ENCODE data around the gene WFIKKN1. TPM values are rescaled to one million over a fixed set of nuclear protein-coding genes. Genes with fewer than 3 reads are reported as not detected.

The WFIKKN1 gene
- total and polyA plus RNA-seq, 2 of the 13 experiments (the other 11 are each of a cell fraction or from before 2014, with no cell fraction given) = 1.7 to 4.9 TPM

DNA sequence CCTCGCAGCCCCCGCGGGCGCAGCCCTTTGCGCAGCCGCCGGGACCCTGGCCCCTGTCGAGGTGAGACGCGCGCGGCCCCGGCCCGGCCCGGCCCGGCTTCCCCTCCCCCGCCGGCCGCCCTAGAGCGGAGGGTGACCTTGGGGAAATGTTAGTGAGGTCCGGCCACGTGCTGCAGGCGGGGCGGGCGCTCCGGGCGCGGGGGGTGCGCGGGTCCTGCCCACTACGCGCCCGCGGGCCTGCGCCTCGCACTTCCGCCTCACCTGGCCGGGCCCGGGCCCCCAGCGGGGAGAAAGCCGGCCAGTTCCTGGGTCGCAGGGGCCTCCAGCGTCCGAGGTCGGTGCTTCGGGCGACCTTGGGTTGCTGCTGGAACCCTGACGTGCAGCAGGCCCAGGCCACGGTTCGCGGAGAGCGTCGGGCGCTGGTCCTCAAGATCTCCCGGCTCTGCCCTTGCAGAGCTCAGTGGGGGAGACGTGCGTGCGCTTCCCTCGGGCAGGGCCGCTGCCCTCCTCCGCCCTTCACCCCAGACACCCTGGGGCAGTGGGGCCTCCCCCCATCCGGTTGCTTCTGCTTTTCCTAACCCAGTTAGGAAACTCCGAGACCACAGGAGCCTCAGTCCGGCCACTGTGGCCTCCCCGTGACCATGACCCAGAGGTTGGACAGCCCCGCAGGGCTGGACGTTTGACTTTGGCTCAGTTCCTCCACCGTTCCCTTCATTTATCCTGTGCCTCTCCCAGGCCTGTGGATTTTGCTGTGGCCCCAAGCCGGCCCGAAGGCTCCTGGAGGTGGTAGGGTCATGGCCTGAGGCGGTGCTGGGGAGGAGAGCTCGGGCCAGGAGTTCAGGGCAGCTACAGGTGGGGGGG is 11.6 kb downstream of the WFIKKN1 start (continued):
- TF ChIP-seq GATAD1 (CRISPR knock-in tag; IDR thresholded peaks at IDR 0.05) (0 out of 2 replicates have a peak, but pooled peaks have one; percentile 12), DDIT3 (CRISPR knock-in tag; IDR thresholded peaks at IDR 0.05) (no peak), RBM39 (IDR thresholded peaks at IDR 0.05; ENCODE audit: low read depth, low read length, poor library complexity, severe bottlenecking) (no peak), ZNF280B (CRISPR knock-in tag; IDR thresholded peaks at IDR 0.05; ENCODE audit: borderline replicate concordance) (peak; percentile 38; the same call in 1 of the 2 replicates), MED13 (CRISPR knock-in tag; IDR thresholded peaks at IDR 0.05) (no peak), KMT2A (CRISPR knock-in tag; IDR thresholded peaks at IDR 0.05) (peak; percentile 67), ZNF251 (CRISPR knock-in tag; IDR thresholded peaks at IDR 0.05) (no peak), NFRKB (IDR thresholded peaks at IDR 0.05) (no peak), MTERF4 (CRISPR knock-in tag; IDR thresholded peaks at IDR 0.05) (0 out of 2 replicates have a peak, but pooled peaks have one; percentile 60), HHEX (CRISPR knock-in tag; IDR thresholded peaks at IDR 0.05) (no peak), KLF15 (CRISPR knock-in tag; IDR thresholded peaks at IDR 0.05; ENCODE audit: borderline replicate concordance) (0 out of 2 replicates have a peak, but pooled peaks have one; percentile 41), HBP1 (CRISPR knock-in tag; IDR thresholded peaks at IDR 0.05; ENCODE audit: low read depth) (no peak), ZNF407 (CRISPR knock-in tag; IDR thresholded peaks at IDR 0.05; ENCODE audit: not compliant biosample characterization) (peak; percentile 62)
- TF ChIP-seq, protein P1, sequence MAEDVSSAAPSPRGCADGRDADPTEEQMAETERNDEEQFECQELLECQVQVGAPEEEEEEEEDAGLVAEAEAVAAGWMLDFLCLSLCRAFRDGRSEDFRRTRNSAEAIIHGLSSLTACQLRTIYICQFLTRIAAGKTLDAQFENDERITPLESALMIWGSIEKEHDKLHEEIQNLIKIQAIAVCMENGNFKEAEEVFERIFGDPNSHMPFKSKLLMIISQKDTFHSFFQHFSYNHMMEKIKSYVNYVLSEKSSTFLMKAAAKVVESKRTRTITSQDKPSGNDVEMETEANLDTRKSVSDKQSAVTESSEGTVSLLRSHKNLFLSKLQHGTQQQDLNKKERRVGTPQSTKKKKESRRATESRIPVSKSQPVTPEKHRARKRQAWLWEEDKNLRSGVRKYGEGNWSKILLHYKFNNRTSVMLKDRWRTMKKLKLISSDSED (CRISPR knock-in tag; IDR thresholded peaks at IDR 0.05) = no peak
